ENCODE results near the gene ZBTB7B.

The ZBTB7B gene

DNA sequence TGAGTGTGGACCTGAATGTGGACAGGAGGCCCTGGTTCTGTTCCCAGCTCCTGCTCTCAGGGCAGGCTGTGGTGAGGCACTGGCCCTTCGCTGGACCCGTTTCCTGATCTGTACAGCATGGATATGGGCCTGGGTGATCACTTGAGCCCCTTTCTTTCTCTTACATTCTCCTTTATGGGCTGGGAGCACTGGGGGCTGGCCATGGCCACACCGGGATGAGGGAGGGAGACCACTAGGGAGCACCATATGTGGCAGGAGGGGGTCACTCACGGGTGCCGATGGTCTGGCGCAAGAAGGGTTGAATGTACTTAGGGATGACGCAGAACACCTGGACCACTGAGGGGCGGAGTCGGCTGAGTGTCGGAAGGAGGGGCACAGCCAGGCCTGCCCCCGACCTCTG is 28.3 kb downstream of the ZBTB7B start:
- TF ChIP-seq, protein P1, sequence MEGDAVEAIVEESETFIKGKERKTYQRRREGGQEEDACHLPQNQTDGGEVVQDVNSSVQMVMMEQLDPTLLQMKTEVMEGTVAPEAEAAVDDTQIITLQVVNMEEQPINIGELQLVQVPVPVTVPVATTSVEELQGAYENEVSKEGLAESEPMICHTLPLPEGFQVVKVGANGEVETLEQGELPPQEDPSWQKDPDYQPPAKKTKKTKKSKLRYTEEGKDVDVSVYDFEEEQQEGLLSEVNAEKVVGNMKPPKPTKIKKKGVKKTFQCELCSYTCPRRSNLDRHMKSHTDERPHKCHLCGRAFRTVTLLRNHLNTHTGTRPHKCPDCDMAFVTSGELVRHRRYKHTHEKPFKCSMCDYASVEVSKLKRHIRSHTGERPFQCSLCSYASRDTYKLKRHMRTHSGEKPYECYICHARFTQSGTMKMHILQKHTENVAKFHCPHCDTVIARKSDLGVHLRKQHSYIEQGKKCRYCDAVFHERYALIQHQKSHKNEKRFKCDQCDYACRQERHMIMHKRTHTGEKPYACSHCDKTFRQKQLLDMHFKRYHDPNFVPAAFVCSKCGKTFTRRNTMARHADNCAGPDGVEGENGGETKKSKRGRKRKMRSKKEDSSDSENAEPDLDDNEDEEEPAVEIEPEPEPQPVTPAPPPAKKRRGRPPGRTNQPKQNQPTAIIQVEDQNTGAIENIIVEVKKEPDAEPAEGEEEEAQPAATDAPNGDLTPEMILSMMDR (IDR thresholded peaks at IDR 0.05; ENCODE audit: low read depth, low read length), result no peak

DNA sequence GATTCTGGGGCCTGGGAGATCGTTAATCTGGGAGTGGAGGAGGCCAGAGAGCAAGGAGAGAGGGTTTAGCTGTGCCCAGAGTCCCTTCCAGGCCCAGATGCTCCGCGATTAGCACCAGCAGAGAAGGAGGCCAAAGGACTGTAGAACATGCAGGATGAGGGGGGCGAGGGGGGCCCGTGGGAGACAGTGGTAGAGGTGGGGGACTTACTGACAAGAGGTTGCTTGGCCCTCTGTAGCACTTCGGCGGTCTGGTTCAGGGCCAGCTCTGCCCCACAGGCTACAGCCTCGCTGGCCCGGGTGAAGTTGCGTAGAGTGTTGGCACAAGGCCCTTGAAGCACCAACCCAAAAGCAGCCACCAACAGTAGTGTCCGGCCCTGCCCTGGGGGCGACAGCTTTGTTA is 30.3 kb downstream of the ZBTB7B start:
- no peak for DNase-seq (ENCODE audit: extremely low read depth, low read depth)
- TF ChIP-seq, protein P1 (IDR thresholded peaks at IDR 0.05; ENCODE audit: low read depth, low read length), result no peak

More for the DNA sequence above, 28.3 kb downstream of the ZBTB7B start:
- DNase-seq (ENCODE audit: extremely low read depth, low read depth), result no peak

DNA sequence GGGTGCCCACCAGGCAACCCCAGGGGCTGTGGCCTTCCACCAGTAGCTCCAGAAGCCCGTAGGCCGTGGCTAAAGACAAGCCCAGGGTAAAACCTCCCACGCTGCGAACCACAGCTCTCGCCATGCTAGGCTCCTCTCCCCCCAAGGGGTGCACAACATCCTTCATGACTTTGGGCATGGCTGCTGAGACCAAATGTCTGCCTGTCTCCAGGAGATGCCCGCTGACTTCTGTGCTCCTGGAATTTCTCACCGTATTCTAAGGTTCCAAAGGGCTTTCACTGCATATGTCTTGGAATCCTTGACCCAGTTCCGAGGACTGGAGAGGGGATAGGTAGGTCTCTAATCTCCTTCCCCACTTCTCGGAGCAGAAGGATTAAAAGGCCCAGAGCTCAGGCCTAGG is 30.9 kb downstream of the ZBTB7B start, which contains the start of the genes DCST1 and DCST2:
TSS of gene DCST1 (plus strand) at position 301 of the 400 bp plus-strand sequence. CDS start 213 bp downstream, outside the sequence.
TSS of gene DCST2 (minus strand) at position 258 of the 400 bp plus-strand sequence. CDS start at position 178, 80 bp downstream.
- DNase-seq (ENCODE audit: extremely low read depth, low read depth), result no peak
- TF ChIP-seq, protein P1 (IDR thresholded peaks at IDR 0.05; ENCODE audit: low read depth, low read length), result no peak

DNA sequence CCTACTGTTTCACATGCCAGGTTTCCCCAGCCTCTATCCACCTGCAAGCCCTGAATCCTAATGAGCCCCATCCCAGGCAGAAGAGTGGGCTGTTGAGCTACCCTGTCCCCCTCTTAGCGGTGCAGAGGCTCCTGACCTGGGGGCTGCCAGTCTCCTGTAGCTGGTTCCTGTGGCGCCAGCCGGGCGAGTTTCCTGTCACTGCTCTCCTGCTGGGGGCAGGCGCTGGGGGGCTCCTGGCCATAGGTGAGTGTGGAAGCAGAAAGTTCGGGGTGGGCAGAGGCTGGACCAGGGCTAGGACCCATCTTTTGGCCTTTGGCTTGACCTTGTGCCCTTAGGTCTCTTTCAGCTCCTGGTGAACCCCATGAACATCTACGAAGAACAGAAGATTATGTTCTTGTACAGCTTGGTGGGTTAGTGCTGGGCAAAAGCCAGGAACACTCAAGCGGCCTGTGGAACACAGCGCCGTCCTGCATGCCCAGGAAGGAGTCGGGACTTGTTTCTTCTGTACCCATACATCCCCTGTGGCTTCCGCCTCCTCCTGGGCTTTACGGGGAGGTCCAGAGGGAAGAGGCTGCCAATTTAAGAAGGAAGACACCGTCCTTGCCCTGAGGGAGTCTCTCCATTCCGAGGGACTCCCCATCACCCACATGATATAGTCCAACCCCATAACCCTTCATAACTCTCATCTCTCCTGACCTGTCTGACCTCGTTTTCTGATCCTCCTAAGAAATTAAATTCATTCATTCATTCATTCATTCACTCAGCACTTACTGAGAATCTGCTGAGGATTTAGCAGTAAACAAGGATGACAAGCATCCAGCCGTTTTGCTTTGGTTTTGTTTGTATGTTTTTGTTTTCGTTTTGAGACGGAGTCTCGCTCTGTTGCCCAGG is 32.0 kb downstream of the ZBTB7B start:
- no peak for DNase-seq (ENCODE audit: extremely low read depth, low read depth)
- TF ChIP-seq, protein P1 (IDR thresholded peaks at IDR 0.05; ENCODE audit: low read depth, low read length), result no peak

DNA sequence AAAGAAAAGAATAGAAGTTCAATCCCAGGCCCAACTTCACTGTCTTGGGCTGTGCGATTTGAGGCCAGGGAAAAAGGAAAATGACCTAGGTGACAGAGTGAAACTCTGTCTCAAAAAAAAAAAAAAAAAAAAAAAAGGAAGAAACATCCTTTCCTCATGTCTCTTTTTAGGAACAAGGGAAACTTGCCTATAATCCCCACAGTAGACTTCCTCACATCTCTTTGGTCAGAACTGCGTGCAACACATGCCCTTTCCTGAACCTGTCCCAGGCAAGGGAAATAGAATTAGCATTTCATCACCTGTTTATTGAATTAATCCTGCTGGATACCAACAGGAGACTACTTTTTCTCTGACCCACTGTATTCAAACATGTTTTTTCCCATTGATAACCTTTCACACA is 33.3 kb downstream of the ZBTB7B start:
- DNase-seq (ENCODE audit: extremely low read depth, low read depth), result no peak
- TF ChIP-seq, protein P1 (IDR thresholded peaks at IDR 0.05; ENCODE audit: low read depth, low read length), result no peak

DNA sequence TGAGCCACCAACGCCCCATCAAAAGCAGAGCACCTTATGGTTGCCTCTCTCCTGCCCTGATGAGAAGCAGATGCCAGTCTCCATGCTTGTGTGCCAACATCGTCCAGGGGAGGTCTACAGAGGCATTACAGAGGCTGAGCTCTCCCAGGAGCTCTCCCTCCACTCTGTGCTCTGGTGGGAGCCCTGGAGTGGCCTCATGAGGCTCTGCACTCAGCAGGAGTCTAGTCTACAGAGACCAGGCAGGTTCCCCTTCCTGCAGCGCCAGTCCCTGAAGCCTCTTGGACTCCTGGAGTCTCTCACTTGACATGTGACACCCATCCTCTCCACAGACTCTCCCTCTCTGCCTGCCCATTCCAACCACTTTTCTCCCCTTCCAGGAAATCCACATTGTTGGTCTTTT is 34.4 kb downstream of the ZBTB7B start:
- TF ChIP-seq, protein P1 (IDR thresholded peaks at IDR 0.05; ENCODE audit: low read depth, low read length), result no peak
- no peak for DNase-seq (ENCODE audit: extremely low read depth, low read depth)

DNA sequence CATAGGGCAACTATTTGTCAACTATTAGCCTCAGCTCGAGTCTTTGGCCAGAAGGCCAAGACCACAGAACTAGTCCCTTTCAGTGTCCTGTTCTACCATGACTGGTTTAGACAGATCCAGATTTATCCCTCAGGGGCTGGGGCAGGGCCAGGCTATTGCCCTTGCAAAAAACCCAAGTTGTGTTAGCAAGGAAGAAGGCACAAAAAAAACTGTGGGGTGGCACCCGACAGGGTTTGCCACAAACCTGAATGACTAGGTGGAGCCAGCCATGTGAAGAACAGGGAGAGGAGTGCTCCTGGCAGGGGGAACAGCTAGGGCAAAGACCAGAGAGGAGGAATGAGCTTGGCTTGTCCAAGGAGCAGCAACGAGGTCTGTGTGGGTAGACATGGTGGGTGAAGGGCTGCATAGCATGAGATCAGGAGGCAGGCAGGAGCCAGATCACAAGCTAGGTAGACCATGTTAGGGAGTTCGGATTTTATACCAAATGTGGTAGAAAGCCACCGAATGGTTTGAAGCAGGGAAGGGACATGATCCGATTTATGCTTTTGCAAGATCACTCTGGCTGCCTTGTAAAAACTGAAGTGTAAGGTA is 35.3 kb downstream of the ZBTB7B start:
- TF ChIP-seq, protein P1 (IDR thresholded peaks at IDR 0.05; ENCODE audit: low read depth, low read length), result no peak
- DNase-seq (ENCODE audit: extremely low read depth, low read depth), result no peak
